Caco-2 (cell line): ENCODE data around the gene VPS13C. TPM values are rescaled to one million over a fixed set of nuclear protein-coding genes. Genes with fewer than 3 reads are reported as not detected.

ENCODE experiments used
- BruUV-seq: library from RNA; stranded (reverse); fragments of 400-500 nt; replicated peaks from 2 replicates; lab custom pipeline; 2021; lab: Mats Ljungman, UMichigan
- CTCF ChIA-PET: fragments of 300-600 bp; sonication (Branson Sonifier 250); formaldehyde crosslinking; loops from one replicate; lab custom pipeline; 2022; ENCODE audit warnings: antibody characterized with exemption; lab: Charles Lee
- POLR2A ChIA-PET: fragments of 300-600 bp; sonication (Branson Sonifier 250); formaldehyde crosslinking; loops from one replicate; lab custom pipeline; 2022; ENCODE audit warnings: antibody characterized with exemption; lab: Charles Lee
- DNase-seq, 2 experiments: peaks; one replicate each; pipeline versions ENCODE4 v3.0.0 to v3.0.0-alpha.2; 2020 to 2022
- H3K27me3 ChIP-seq: replicated peaks from 2 replicates; pipeline ENCODE4 v1.6.0; 2011; ENCODE audit warnings: low read length; ENCODE audit not compliant: control insufficient read depth, insufficient read depth
- H3K36me3 ChIP-seq: 2 replicates; pipeline ENCODE4 v1.5.1; 2011; ENCODE audit warnings: low read length; ENCODE audit not compliant: control insufficient read depth, insufficient read depth
- H3K4me1 ChIP-seq: fragments of 250-450 bp; sonication (Bioruptor Pico); 2 replicates; pipeline ENCODE4 v1.5.1; 2020; ENCODE audit warnings: mild to moderate bottlenecking
- H3K4me3 ChIP-seq: 2 replicates; pipeline ENCODE4 v1.5.1; 2011; ENCODE audit warnings: low read depth, mild to moderate bottlenecking, control low read depth, low read length
- H3K9me3 ChIP-seq: fragments of 250-450 bp; sonication (Bioruptor Pico); 2 replicates; pipeline ENCODE4 v1.5.1; 2020; ENCODE audit warnings: mild to moderate bottlenecking, moderate library complexity
- H3K27ac Mint-ChIP-seq: one replicate; pipeline ENCODE4 v1.8.0; 2022; ENCODE audit warnings: mixed read lengths; ENCODE audit not compliant: unreplicated experiment
- H3K27me3 Mint-ChIP-seq: one replicate; pipeline ENCODE4 v1.8.0; 2022; ENCODE audit warnings: mixed read lengths; ENCODE audit not compliant: insufficient read depth, unreplicated experiment
- H3K36me3 Mint-ChIP-seq: one replicate; pipeline ENCODE4 v1.8.0; 2022; ENCODE audit warnings: mild to moderate bottlenecking, mixed read lengths; ENCODE audit not compliant: insufficient read depth, unreplicated experiment
- H3K4me1 Mint-ChIP-seq: one replicate; pipeline ENCODE4 v1.8.0; 2022; ENCODE audit warnings: low read depth, mixed read lengths; ENCODE audit not compliant: unreplicated experiment
- H3K4me3 Mint-ChIP-seq: one replicate; pipeline ENCODE4 v1.8.0; 2022; ENCODE audit warnings: mild to moderate bottlenecking, moderate library complexity, mixed read lengths; ENCODE audit not compliant: unreplicated experiment
- H3K9me3 Mint-ChIP-seq: one replicate; pipeline ENCODE4 v1.8.0; 2022; ENCODE audit warnings: mixed read lengths; ENCODE audit not compliant: unreplicated experiment
- CTCF ChIP-seq, 2 experiments: fragments of 200-600 bp in 1 of 2; IDR thresholded peaks; 1 replicate in 1 of 2; 2 replicates in 1 of 2; pipeline versions ENCODE4 v1.5.1 to v1.8.0; 2011 to 2022; ENCODE audit warnings: antibody characterized with exemption in 1 of 2, control low read depth in 1 of 2, inconsistent platforms in 1 of 2, low read depth in 1 of 2, low read length in 1 of 2, mild to moderate bottlenecking in 1 of 2, moderate library complexity in 1 of 2; ENCODE audit not compliant: insufficient read depth in 1 of 2, severe bottlenecking in 1 of 2, unreplicated experiment in 1 of 2
- intact Hi-C: fragments of 100-400 bp; cut with micrococcal nuclease; formaldehyde crosslinking; loops from one replicate; pipeline ENCODE4 v1.10.0; 2022; ENCODE audit not compliant: unreplicated experiment
- total RNA-seq: library from RNA; stranded (reverse); gene quantifications from 2 replicates; pipeline ENCODE4 v1.2.3, GENCODE V29; 2022

Gene VPS13C
- total RNA-seq, 1 experiment from 2014 or later: 42.4 TPM

DNA sequence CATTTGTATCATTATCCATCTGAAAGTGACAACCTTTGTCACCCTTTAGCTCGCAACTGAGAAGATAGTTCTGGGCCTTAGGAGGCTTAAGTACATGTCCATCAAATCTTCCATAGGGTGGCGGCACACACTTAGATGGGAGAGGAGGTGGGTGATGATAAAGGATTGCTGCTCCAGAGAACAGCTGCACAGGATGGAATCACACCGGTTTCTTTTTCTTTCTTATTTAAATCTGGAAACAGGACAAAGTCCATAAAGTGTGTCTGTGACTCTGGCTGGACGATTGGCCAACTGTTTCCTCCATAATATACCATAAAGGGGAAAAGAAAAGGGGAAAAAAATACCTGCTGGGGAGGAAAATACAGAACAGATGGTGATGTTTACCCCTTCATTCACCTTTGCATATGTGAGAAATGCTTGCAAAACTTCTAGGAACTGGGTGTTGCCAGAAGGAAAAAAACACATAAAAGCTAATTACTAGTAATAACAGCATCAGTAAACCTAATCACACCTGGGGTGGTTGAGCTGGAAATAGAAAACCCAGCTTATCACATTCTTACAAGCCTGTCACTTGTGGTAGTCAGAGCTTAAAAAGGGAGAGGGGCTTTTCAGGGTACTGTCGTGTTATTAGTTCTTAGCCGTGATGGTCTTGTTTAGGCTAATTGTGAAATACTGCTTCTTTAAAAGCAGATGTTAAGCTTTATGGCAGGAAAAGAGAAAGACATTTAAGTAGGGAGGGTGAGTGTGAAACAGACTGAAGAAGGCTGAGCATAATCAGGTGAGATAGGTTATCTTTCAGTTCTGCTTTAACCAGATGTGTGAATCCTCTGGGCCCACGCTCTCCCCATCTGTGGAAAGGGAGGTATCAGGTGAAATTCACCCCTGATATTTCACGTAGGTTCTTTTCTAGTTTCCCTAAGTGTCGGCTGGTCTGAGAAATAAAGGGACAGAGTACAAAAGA is 23.2 kb upstream of the VPS13C start:
- Mint-ChIP-seq H3K27me3 (no peaks in the 10 kb centered on the region), H3K9me3 (no peaks in the 10 kb centered on the region), H3K27ac (no peak overlapping the region), H3K4me1 (no peaks in the 10 kb centered on the region), H3K4me3 (no peak overlapping the region), H3K36me3 (no peaks in the 10 kb centered on the region)
- Histone ChIP-seq H3K36me3 (no peaks in the 10 kb centered on the region), H3K4me3 (no peak overlapping the region), H3K4me1 (no peaks in the 10 kb centered on the region), H3K9me3 (no peaks in the 10 kb centered on the region; the same call in 1 of the 2 replicates), H3K27me3 (no peaks in the 10 kb centered on the region)
- no peak for DNase-seq
- no TSS peak for BruUV-seq
- POLR2A ChIA-PET: no interaction called here
- CTCF ChIA-PET: interaction anchor here (0.5 to 1.4 kb wide), 3 partner anchors 59 to 952 kb away, joined by 3 read pairs; no protein-coding TSS in a partner anchor
- intact Hi-C loops: no loop called here
- no peak for TF ChIP-seq CTCF (IDR thresholded peaks at IDR 0.05; ENCODE audit: insufficient read depth in 1 of 2, low read depth in 1 of 2, low read length in 1 of 2, severe bottlenecking in 1 of 2, unreplicated experiment in 1 of 2)

- Mint-ChIP-seq H3K27ac (no peak overlapping the region), H3K4me3 (no peak overlapping the region), H3K4me1 (no peaks in the 10 kb centered on the region), H3K36me3 (no peaks in the 10 kb centered on the region), H3K27me3 (no peaks in the 10 kb centered on the region), H3K9me3 (no peaks in the 10 kb centered on the region)
- intact Hi-C loops: no loop called here
- Histone ChIP-seq H3K4me1 (no peaks in the 10 kb centered on the region), H3K36me3 (no peaks in the 10 kb centered on the region), H3K27me3 (no peaks in the 10 kb centered on the region), H3K9me3 (no peaks in the 10 kb centered on the region; the same call in 1 of the 2 replicates), H3K4me3 (no peak overlapping the region)
- ChIA-PET CTCF (no interaction called here), POLR2A (no interaction called here)
- TF ChIP-seq CTCF (IDR thresholded peaks at IDR 0.05; ENCODE audit: insufficient read depth in 1 of 2, low read depth in 1 of 2, low read length in 1 of 2, severe bottlenecking in 1 of 2, unreplicated experiment in 1 of 2): no peak
- no peak for DNase-seq
- no TSS peak for BruUV-seq
These were observed 19.3 kb upstream of the VPS13C start for GRCh38 chr15:62079594-62079993.

- CTCF ChIA-PET: no interaction called here
- Mint-ChIP-seq H3K36me3 (no peaks in the 10 kb centered on the region), H3K9me3 (no peaks in the 10 kb centered on the region), H3K27ac (no peak overlapping the region), H3K4me3 (no peak overlapping the region), H3K4me1 (no peaks in the 10 kb centered on the region), H3K27me3 (peaks cover 10% of the 10 kb centered on the region)
- H3K27me3 ChIP-seq: no peaks in the 10 kb centered on the region
- POLR2A ChIA-PET: no interaction called here
- DNase-seq: no peak
- H3K9me3 ChIP-seq: no peaks in the 10 kb centered on the region; the same call in 1 of the 2 replicates
- TF ChIP-seq CTCF (IDR thresholded peaks at IDR 0.05; ENCODE audit: insufficient read depth in 1 of 2, low read depth in 1 of 2, low read length in 1 of 2, severe bottlenecking in 1 of 2, unreplicated experiment in 1 of 2): no peak
- no TSS peak for BruUV-seq
- H3K4me1 ChIP-seq: no peaks in the 10 kb centered on the region
- H3K36me3 ChIP-seq: no peaks in the 10 kb centered on the region
- H3K4me3 ChIP-seq: no peak overlapping the region
- intact Hi-C loops: no loop called here
These were observed 15.5 kb upstream of the VPS13C start for GRCh38 chr15:62075595-62076277.
